Breast epithelium (tissue), 3 donors: Measurements from ENCODE around the gene DTNB.

Experiments used
- POLR2A ChIP-seq: fragments of 450-650 bp; IDR thresholded peaks from one replicate; pipeline ENCODE4 v1.6.1; 2016; ENCODE audit warnings: antibody characterized with exemption, mild to moderate bottlenecking, moderate library complexity
- POLR2AphosphoS5 ChIP-seq, 3 donors: sonication (generic); formaldehyde crosslinking; IDR thresholded peaks; one replicate each; pipeline ENCODE4 v1.6.1; 2017; ENCODE audit warnings: antibody characterized with exemption in 3 of 3
- TF ChIP-seq, protein P1 (sequence below), 3 donors: fragments of 450-650 bp; IDR thresholded peaks; one replicate each; pipeline ENCODE4 v1.5.1; 2016 to 2017; ENCODE audit warnings: antibody characterized with exemption in 3 of 3, mild to moderate bottlenecking in 3 of 3, moderate library complexity in 3 of 3

DNA sequence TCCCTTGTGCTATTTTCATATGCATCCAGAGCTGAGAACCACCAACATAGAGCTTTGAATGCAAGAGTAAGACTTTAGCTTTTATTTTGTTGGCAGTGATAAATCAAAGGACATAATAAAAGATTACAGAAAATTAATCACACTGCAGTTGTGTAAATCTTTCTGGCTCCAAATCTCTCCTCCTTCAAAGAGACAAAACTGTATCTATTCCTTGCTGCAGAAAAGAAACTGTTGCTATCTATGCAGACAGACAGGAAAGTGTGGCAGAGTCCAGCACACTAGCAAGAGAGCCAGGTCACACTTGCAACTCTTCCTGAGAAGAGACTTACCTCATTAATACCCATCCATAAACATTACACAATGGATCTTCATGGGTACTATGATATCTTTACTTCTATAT lies 57.5 kb downstream of the DTNB start:
- TF ChIP-seq, protein P1, sequence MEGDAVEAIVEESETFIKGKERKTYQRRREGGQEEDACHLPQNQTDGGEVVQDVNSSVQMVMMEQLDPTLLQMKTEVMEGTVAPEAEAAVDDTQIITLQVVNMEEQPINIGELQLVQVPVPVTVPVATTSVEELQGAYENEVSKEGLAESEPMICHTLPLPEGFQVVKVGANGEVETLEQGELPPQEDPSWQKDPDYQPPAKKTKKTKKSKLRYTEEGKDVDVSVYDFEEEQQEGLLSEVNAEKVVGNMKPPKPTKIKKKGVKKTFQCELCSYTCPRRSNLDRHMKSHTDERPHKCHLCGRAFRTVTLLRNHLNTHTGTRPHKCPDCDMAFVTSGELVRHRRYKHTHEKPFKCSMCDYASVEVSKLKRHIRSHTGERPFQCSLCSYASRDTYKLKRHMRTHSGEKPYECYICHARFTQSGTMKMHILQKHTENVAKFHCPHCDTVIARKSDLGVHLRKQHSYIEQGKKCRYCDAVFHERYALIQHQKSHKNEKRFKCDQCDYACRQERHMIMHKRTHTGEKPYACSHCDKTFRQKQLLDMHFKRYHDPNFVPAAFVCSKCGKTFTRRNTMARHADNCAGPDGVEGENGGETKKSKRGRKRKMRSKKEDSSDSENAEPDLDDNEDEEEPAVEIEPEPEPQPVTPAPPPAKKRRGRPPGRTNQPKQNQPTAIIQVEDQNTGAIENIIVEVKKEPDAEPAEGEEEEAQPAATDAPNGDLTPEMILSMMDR (IDR thresholded peaks at IDR 0.05): no peak
- TF ChIP-seq POLR2AphosphoS5 (IDR thresholded peaks at IDR 0.05): no peak
- no peak for TF ChIP-seq POLR2A
